WTC11 (cell line): ENCODE data around the gene VWC2.

Experiments
- ATF1 ChIP-seq: sonication (generic); formaldehyde crosslinking; IDR thresholded peaks from 2 replicates; pipeline ENCODE4 v1.8.1; 2023; ENCODE audit warnings: mild to moderate bottlenecking, moderate library complexity, missing genetic modification reagents
- CREB1 ChIP-seq: sonication (generic); formaldehyde crosslinking; IDR thresholded peaks from 2 replicates; pipeline ENCODE4 v1.8.0; 2023; ENCODE audit warnings: mild to moderate bottlenecking, missing genetic modification reagents
- CTCF ChIP-seq: fragments of 200-600 bp; IDR thresholded peaks from 2 replicates; pipeline ENCODE4 v1.8.0; 2022; ENCODE audit warnings: antibody characterized with exemption
- ESRRA ChIP-seq: sonication (generic); formaldehyde crosslinking; IDR thresholded peaks from 2 replicates; pipeline ENCODE4 v1.8.1; 2022; ENCODE audit warnings: mild to moderate bottlenecking, missing genetic modification reagents, borderline replicate concordance
- NFE2L1 ChIP-seq: sonication (generic); formaldehyde crosslinking; IDR thresholded peaks from 2 replicates; pipeline ENCODE4 v1.8.1; 2023; ENCODE audit warnings: missing genetic modification reagents
- SMAD3 ChIP-seq: sonication (generic); formaldehyde crosslinking; IDR thresholded peaks from 2 replicates; pipeline ENCODE4 v1.8.0; 2022; ENCODE audit warnings: missing genetic modification reagents, mild to moderate bottlenecking, borderline replicate concordance
- STAT6 ChIP-seq: sonication (generic); formaldehyde crosslinking; conservative IDR thresholded peaks from 2 replicates; pipeline ENCODE4 v1.8.1; 2023; ENCODE audit warnings: mild to moderate bottlenecking, low read depth, missing genetic modification reagents, moderate library complexity
- TEAD4 ChIP-seq: sonication (generic); formaldehyde crosslinking; IDR thresholded peaks from 2 replicates; pipeline ENCODE4 v1.8.0; 2022; ENCODE audit warnings: mild to moderate bottlenecking, missing genetic modification reagents
- ZNF512 ChIP-seq: sonication (generic); formaldehyde crosslinking; IDR thresholded peaks from 2 replicates; pipeline ENCODE4 v1.8.1; 2022; ENCODE audit warnings: missing genetic modification reagents, borderline replicate concordance
- ZSCAN18 ChIP-seq: fragments of 250-450 bp; sonication (Bioruptor Pico); IDR thresholded peaks from 2 replicates; pipeline ENCODE4 v2.1.2; 2022; ENCODE audit warnings: mild to moderate bottlenecking, moderate library complexity

GRCh38 chr7:49775949-49776443, 2.6 kb downstream of the VWC2 start:
- TF ChIP-seq CTCF (no peak), TEAD4 (CRISPR knock-in tag) (no peak), SMAD3 (CRISPR knock-in tag) (no peak), STAT6 (no peak), ESRRA (CRISPR knock-in tag) (no peak), NFE2L1 (CRISPR knock-in tag) (no peak), ZNF512 (CRISPR knock-in tag) (no peak), CREB1 (no peak), ZSCAN18 (CRISPR knock-in tag) (no peak), ATF1 (CRISPR knock-in tag) (no peak)
